Measurements from ENCODE around the gene RPL37.

- no peak for TF ChIP-seq EZH2 (IDR thresholded peaks at IDR 0.05; ENCODE audit: low read length, missing control alignments)
- TF ChIP-seq CTCF (conservative IDR thresholded peaks at IDR 0.05 in 1 of 2, IDR thresholded peaks at IDR 0.05 in 1 of 2; ENCODE audit: low read depth in 1 of 2, low read length in 2 of 2) = no peak
Observed at GRCh38 chr5:40797273-40798011, 37.6 kb downstream of the RPL37 start.
